ENCODE data around the gene ATP5MG. TPM values are rescaled to one million over a fixed set of nuclear protein-coding genes. Genes with fewer than 3 reads are reported as not detected.

ATP5MG gene
- total RNA-seq, 2 experiments from 2014 or later: 222 to 294 TPM

DNA sequence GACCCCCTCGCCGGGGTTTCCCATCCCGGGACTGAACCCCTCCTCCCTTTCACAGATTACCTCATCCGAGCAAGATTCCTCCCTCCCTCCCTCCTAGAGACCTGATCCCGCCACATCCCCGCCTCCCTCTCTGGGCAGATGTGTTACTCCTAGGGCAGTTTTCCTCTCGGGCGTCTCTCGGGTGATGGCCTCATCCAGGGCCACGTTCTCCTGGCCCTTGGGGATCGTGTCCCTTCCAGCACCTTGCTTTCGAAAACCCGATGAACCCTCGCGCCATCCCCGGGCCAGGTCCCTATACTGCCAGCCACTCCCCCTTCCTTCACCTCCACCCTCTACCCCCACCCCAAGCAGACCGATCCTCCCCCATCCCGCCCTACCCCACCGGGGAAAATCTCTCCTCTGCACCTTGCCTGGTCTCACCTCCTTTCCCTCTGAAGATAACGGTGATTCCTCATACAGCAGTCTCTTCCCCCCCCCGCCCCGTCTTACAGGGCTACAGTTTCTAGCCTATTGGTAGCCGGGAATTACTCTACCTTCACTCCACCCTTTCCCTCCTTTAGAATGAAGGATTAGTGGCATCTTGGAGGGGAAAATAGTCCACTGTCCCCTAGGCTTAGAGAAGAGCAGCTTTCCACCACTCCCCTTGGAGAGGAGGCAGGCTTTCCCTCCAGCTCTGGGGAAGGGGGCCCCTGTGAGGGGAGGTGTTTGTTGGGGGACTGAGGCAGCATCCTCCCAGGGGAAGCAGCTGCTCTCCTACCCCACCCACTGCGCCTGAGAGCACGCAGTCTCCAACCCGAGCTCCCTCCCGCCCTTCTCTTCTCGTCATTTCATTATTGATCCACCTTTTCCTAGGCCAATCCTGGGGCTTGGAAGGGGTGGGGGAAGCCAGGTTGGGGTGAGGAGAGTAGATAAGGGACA is 36.1 kb downstream of the ATP5MG start:
- TF ChIP-seq, protein P1, sequence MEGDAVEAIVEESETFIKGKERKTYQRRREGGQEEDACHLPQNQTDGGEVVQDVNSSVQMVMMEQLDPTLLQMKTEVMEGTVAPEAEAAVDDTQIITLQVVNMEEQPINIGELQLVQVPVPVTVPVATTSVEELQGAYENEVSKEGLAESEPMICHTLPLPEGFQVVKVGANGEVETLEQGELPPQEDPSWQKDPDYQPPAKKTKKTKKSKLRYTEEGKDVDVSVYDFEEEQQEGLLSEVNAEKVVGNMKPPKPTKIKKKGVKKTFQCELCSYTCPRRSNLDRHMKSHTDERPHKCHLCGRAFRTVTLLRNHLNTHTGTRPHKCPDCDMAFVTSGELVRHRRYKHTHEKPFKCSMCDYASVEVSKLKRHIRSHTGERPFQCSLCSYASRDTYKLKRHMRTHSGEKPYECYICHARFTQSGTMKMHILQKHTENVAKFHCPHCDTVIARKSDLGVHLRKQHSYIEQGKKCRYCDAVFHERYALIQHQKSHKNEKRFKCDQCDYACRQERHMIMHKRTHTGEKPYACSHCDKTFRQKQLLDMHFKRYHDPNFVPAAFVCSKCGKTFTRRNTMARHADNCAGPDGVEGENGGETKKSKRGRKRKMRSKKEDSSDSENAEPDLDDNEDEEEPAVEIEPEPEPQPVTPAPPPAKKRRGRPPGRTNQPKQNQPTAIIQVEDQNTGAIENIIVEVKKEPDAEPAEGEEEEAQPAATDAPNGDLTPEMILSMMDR (conservative IDR thresholded peaks at IDR 0.05; ENCODE audit: low read length): no peak
- no peak for TF ChIP-seq EZH2phosphoT487 (IDR thresholded peaks at IDR 0.05; ENCODE audit: borderline replicate concordance, low read depth, low read length)
- intact Hi-C loops (cut with micrococcal nuclease; ENCODE audit: unreplicated experiment): loop anchor here (5.0 kb wide), 3 partner anchors 75 to 430 kb away; partner anchors contain the start of gene ARCN1
- Histone ChIP-seq H3K4me2 (ENCODE audit: low read length) (peak overlapping the region; percentile 85), H3K4me1 (ENCODE audit: insufficient read depth, low read length, poor library complexity, severe bottlenecking) (peaks cover 49% of the 10 kb centered on the region), H3K9me2 (ENCODE audit: insufficient read depth, low read length) (no peaks in the 10 kb centered on the region), H2AFZ (ENCODE audit: low read length) (no peak overlapping the region), H3K4me3 (ENCODE audit: low read depth, low read length, poor library complexity, severe bottlenecking) (peak overlapping the region; percentile 87), H3K79me2 (ENCODE audit: insufficient read depth, low read depth, low read length) (peaks cover 59% of the 10 kb centered on the region), H3K27ac (ENCODE audit: low read depth, low read length, poor library complexity, severe bottlenecking) (peak overlapping the region; percentile 63), H3K9me3 (ENCODE audit: low read length) (no peaks in the 10 kb centered on the region), H3K36me3 (ENCODE audit: insufficient read depth, low read length) (peaks cover 37% of the 10 kb centered on the region), H4K20me1 (ENCODE audit: insufficient read depth, low read length) (peaks cover 40% of the 10 kb centered on the region)
- ChIA-PET CTCF (ENCODE audit: unreplicated experiment) (no interaction called here), POLR2A (interaction anchor here (1.0 kb wide), 1 partner anchor 18 kb away, joined by 3 read pairs; no protein-coding TSS in a partner anchor)
- peak; percentile 53 for DNase-seq (ENCODE audit: low spot score)
- no TSS peak for BruUV-seq (replicated peaks)

DNA sequence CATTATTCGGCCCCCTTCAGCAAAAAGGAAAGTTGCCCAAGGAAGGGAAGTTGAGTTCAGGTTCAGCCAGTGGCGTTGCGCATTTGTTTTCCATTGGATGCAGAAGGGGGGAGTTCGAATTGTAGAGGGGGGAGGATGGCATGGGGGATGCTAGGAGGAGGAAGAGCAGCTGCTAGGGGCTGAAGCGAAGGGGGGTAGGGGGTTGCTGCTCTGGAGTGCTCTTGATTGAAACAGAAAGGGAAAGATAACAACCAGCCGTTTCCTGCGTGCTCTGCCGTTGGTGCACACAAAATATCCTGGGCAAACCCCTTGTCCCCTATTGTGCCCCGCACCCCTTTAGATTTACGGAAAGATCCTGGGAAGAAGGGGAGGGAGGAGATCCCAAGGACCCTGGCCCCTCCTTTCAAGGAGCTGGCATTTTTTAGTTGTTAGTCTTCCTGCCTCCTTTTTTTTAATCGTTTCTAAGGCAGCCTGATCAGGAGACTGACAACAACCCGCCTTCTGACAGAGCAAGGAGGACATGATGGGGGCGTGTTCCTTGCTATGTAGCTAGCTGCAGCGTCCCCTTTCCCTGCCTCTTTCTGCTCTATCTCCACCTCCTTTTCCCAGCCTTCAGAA is 37.0 kb downstream of the ATP5MG start:
- CTCF ChIA-PET (ENCODE audit: unreplicated experiment): no interaction called here
- no peak overlapping the region for H2AFZ ChIP-seq (ENCODE audit: low read length)

More for the DNA sequence above, 37.0 kb downstream of the ATP5MG start:
- Histone ChIP-seq H3K36me3 (ENCODE audit: insufficient read depth, low read length) (peaks cover 46% of the 10 kb centered on the region), H3K79me2 (ENCODE audit: insufficient read depth, low read depth, low read length) (peaks cover 69% of the 10 kb centered on the region), H3K27ac (ENCODE audit: low read depth, low read length, poor library complexity, severe bottlenecking) (peak overlapping the region; percentile 63), H3K4me3 (ENCODE audit: low read depth, low read length, poor library complexity, severe bottlenecking) (peak overlapping the region; percentile 87), H3K9me2 (ENCODE audit: insufficient read depth, low read length) (no peaks in the 10 kb centered on the region), H3K9me3 (ENCODE audit: low read length) (no peaks in the 10 kb centered on the region), H3K4me1 (ENCODE audit: insufficient read depth, low read length, poor library complexity, severe bottlenecking) (peaks cover 48% of the 10 kb centered on the region), H3K4me2 (ENCODE audit: low read length) (peak overlapping the region; percentile 85), H4K20me1 (ENCODE audit: insufficient read depth, low read length) (peaks cover 42% of the 10 kb centered on the region)
- intact Hi-C loops (cut with micrococcal nuclease; ENCODE audit: unreplicated experiment): loop anchor here (5.0 kb wide), 3 partner anchors 76 to 431 kb away; partner anchors contain the start of gene ARCN1
- no TSS peak for BruUV-seq (replicated peaks)
- POLR2A ChIA-PET: interaction anchor here (0.5 to 1.5 kb wide), 5 partner anchors 9 to 161 kb away, joined by 3 to 6 read pairs (median 3); no protein-coding TSS in a partner anchor
- TF ChIP-seq, protein P1 (conservative IDR thresholded peaks at IDR 0.05; ENCODE audit: low read length): peak; percentile 29; the same call in 1 of the 2 replicates
- TF ChIP-seq EZH2phosphoT487 (IDR thresholded peaks at IDR 0.05; ENCODE audit: borderline replicate concordance, low read depth, low read length): no peak
- DNase-seq (ENCODE audit: low spot score): peak; percentile 53

All from OCI-LY7 (cell line).